Frontal cortex (tissue), 4 donors: ENCODE data around the gene XRN1. TPM values are rescaled to one million over a fixed set of nuclear protein-coding genes. Genes with fewer than 3 reads are reported as not detected.
A peak's percentile ranks its signal among the peaks of the same experiment; 100 is the strongest.
"Not testable (repeated sequence)": the region's sequence is repeated elsewhere in the genome, so short reads cannot be mapped to it uniquely, and the experiment has no call there.

Source experiments
- DNase-seq, 2 donors: peaks; one replicate each; pipeline ENCODE4 v3.0.0; 2012; ENCODE audit warnings: low spot score in 2 of 2
- FAIRE-seq: peaks from 2 replicates; lab custom pipeline; 2012; peaks lifted over from hg19 to GRCh38; lab: Jason Lieb, UNC
- total RNA-seq: library from RNA; depleted of rRNA; stranded (reverse); fragments of >200 nt; gene quantifications from one replicate; pipeline ENCODE4 v1.2.3, GENCODE V29; 2014
- donor health status: control.
- donor health status: control.
- donor health status: control.

XRN1 gene, protein sequence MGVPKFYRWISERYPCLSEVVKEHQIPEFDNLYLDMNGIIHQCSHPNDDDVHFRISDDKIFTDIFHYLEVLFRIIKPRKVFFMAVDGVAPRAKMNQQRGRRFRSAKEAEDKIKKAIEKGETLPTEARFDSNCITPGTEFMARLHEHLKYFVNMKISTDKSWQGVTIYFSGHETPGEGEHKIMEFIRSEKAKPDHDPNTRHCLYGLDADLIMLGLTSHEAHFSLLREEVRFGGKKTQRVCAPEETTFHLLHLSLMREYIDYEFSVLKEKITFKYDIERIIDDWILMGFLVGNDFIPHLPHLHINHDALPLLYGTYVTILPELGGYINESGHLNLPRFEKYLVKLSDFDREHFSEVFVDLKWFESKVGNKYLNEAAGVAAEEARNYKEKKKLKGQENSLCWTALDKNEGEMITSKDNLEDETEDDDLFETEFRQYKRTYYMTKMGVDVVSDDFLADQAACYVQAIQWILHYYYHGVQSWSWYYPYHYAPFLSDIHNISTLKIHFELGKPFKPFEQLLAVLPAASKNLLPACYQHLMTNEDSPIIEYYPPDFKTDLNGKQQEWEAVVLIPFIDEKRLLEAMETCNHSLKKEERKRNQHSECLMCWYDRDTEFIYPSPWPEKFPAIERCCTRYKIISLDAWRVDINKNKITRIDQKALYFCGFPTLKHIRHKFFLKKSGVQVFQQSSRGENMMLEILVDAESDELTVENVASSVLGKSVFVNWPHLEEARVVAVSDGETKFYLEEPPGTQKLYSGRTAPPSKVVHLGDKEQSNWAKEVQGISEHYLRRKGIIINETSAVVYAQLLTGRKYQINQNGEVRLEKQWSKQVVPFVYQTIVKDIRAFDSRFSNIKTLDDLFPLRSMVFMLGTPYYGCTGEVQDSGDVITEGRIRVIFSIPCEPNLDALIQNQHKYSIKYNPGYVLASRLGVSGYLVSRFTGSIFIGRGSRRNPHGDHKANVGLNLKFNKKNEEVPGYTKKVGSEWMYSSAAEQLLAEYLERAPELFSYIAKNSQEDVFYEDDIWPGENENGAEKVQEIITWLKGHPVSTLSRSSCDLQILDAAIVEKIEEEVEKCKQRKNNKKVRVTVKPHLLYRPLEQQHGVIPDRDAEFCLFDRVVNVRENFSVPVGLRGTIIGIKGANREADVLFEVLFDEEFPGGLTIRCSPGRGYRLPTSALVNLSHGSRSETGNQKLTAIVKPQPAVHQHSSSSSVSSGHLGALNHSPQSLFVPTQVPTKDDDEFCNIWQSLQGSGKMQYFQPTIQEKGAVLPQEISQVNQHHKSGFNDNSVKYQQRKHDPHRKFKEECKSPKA (N-terminal part only)
- 61.1 TPM for total RNA-seq

DNA sequence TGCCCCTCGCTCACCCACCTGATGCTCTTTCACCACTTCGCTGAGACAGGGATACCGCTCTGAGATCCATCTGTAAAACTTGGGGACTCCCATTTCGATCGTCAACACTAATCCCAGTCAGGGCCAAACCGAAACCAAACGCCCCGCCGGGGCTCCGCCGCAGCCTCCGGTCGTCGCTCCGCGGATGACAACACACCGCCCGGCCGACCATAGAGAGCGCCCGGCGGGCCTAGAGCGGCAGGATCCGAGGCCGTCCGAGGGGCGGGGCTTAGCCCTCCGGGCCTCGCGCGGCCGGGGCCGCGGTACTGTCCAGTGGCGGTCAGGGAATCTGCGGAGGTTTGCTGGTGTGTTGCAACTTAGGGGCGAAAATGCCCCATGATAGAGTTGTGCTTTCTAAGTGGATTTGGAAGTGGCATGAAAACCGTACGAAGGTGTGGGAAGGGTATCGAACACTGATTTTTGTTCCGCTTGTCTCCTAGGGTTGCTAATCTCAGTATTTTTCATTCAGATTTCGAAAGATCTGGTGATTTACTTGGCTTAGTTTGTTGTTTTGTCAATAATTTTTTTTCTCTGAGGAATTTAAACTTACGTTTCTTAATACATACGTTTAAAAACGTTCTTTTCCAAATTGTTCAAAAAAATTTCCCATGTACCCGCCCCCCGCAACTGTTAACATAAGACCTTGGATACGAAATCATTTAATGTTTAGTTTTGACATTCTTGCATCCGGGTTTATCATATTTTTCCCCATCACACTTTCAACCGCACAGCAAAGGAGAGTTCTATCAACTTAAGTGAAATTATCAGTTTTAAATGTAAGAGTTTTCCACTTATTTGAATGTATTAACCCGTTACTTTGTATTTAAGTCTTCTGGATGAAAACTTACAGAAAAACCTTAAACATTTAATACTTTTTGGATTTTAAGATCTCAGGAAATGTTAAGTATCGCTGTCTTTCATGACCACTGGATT, at the start of gene XRN1:
Gene XRN1 (minus strand): TSS at position 186 of the 972 bp plus-strand sequence. CDS start 93 bp downstream, at position 93.
- DNase-seq (peak; percentile 82 to 94), FAIRE-seq (no peak)

DNA sequence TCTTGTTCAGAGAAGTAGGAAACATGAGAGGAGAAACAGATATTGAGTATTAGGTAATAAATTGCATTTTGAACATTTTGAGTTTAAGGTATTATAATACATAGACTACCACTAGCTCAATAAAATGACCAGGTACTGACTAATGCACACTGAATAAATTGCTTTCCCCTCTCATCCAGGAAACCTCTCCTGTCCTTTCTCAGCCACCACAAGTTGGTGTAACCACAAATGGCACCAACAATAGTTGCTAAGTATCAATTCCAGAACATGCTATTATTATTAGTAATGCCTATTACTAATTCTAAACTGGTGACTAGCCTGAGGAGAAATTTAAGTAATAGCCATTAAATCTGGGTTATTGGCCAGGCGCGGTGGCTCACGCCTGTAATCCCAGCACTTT, 47.3 kb upstream of the XRN1 start:
- FAIRE-seq (no peak), DNase-seq (no peak)

DNA sequence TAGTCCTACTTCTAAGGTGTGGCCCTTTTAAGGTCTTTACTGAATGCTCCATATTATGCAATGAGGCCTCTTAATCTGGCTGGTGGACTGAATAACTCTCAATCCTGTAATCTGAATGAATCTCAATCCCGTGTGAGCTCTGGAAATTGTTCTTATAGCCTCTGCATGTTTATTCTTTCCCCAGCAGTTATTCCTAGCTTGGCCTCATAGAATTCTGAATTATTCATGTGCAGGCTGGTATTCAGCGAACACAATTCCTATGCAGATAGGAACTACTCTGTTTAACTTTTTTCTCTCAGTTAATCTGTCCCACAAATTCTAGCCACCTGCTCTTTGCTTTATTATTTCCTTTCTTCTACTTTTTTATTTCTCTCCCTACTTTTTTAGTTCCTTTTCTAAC, 44.3 kb upstream of the XRN1 start:
- DNase-seq (no peak), FAIRE-seq (no peak)

DNA sequence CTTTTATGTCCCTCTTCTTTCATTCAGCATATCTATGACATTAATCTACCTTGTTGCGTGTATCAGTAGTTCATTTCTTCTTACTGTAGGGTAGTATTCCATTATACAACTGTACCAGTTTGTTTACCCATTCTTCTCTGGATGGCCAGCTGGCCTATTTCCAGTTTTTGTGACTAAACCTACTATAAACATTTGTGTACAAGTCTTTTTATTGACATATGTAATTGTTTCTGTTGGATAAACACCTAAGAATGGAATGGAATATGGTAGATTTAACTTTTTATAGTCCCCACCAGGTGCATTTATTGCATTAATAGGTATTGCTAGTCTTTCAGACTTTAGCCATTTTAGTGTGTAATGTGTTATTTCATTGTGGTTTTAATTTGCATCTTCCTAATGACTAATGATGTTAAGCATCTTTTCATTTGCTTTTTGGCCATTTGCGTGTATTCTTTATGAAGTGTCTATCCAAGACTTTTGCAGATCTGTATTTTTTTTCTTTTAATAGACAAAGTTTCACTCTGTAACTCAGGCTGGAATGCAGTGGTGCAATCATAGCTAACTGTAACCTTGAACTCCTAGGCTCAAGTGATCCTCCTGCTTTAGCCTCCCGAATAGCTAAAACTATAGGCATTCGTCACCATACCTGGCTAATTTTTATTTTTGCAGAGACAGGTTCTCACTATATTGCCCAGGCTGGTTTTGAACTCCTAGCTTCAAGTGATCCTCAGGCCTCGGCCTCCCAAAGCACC, 41.9 kb upstream of the XRN1 start:
- no peak for FAIRE-seq

DNA sequence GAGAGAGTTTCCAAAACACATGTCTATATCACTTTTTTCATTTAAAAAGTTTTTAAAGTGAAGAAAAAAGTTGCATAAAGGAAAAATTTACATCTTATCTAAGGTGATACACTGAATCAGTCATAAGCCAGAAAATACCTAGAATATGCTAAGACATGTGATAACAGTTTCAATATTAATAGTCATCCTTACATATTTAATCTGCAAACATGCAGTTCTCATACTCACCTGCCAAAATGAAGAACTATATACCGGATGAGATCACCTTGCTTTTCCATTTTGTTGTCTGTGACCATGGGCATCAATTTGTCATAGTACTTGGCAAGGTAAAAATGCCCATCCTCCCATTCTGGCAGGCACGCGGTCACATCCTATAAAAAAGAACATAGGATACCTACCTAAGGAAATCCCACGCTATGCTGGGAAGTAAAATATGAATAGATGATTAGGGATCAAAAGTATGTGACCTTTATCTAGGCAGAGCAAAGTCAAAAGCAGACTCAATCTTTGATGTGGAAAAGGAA, 37.1 kb upstream of the XRN1 start:
- FAIRE-seq, result no peak

More for the DNA sequence above, 41.9 kb upstream of the XRN1 start:
- no peak for DNase-seq

DNA sequence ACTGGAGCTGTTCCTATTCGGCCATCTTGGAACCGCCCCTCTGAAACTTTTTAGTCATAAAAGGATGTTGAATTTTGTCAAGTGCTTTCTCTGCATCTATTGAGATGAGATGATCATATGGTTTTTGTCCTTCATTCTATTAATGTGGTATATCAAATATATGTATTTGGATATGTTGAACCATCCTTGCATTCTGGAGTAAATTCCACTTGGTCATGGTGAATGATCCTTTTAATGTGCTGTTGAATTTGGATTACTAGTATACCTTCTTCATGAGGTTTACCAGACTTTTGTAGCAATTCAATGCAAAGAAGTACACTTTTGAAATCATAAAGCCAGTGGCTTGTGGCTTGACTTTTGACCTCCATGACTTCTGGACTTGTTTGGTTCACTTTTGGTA, 33.4 kb upstream of the XRN1 start:
- DNase-seq (no peak), FAIRE-seq (no peak)

More for the DNA sequence above, 37.1 kb upstream of the XRN1 start:
- no peak for DNase-seq

DNA sequence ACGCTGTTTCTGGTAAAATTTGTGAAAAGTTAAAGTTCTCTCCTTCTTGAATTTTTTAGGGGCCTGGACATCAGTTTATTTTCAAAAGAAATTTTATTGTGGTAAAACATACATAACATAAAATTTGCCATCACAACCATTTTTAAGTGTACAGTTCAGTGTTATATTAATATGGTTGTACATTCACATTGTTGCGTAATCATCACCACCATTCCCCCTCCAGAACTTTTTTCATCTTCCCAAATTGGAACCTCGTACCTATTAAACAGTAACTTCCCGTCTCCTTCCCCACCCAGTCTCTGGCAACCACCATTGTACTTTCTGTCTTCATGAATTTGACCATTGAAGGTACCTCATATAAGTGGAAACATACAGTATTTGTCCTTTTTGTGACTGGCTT, 23.0 kb upstream of the XRN1 start:
- DNase-seq, result no peak
- no peak for FAIRE-seq

DNA sequence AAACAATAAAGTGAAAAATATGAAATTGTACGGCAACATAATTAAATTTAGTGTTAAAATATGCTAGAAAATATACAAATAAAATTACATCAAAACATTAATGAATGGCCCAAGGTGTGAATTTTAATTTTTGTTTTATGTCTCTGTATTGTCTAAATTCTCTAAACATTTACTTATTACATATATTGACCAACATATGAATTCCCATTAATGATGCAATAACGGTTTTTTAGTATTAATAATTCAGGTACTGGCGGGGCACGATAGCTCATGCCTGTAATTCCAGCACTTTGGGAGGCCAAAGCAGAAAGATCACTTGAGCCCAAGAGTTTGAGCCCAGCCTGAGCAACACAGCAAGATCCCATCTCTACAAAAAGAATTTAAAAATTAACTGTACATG, 20.6 kb upstream of the XRN1 start:
- FAIRE-seq, result no peak
- DNase-seq, result no peak

DNA sequence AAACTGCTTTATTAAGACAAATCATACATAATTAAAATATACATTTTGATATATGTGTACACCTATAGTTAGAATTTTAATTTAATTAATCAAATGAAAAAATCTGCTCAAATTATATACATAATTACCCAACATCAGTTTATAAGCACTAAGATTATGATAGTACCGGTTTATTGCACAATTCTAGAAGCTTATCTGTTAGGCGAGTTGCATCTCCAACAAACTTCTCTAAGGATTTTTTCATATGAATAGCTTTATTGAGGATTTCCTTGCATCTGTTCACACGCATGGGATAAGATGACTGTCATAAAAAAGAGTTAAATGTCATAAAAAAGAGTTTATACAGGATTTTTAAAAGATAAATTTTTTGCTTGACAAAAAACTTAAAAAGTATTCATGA, 19.9 kb upstream of the XRN1 start:
- DNase-seq (no peak), FAIRE-seq (peak; percentile 55)

DNA sequence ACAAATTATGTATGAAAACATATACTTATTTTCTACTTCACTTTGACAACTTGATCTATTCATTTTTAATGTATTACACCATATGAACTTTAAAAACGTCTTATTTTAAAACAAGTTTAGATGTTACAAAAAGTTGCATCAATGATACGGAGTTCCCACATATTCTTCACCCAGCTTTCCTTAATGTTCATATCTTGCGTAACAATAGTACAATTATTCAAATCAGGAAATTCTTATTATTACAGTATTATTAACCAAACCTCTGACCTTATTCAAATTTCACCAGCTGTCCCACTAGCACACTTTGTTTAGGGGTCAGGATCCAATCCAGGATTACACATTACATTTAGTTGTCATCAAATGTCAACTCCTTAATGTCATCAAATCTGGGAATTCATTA, 12.9 kb upstream of the XRN1 start:
- FAIRE-seq (no peak), DNase-seq (no peak)

DNA sequence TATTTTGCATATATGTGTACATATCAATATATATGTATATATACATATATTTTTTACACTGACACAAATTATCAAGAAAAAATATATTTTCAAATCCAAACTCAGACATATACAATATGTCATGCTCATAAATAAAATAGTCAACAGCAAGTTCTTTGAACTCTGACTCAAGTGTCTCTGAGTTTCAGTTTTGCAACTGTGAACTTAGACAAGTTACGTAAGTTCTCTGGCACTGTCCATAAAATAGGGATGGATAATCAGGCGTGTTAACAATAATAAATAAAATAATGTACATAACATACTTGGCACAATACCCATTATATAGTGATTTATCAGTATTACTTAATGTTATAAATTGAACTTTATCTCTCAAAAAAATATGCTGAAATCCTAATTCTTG, 12.1 kb upstream of the XRN1 start:
- DNase-seq (no peak), FAIRE-seq (no peak)

DNA sequence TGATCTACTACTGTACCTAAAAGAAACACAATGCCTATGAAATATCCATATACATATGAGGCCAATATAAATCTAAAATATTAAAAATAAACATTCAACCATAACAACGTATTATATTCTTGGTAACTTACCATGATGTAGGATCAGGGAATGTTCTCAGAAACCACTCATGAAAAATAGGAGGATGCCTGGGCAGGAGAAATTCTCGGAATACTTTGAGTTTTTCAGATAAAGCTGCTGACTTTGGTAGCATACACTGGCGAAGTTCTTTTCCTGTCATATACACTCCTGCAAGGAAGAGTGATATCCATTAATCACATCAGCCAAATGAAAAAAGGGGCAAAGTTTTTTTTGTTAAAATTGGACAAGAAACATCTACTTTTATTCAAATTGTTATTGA, 11.3 kb upstream of the XRN1 start:
- DNase-seq (no peak), FAIRE-seq (no peak)

DNA sequence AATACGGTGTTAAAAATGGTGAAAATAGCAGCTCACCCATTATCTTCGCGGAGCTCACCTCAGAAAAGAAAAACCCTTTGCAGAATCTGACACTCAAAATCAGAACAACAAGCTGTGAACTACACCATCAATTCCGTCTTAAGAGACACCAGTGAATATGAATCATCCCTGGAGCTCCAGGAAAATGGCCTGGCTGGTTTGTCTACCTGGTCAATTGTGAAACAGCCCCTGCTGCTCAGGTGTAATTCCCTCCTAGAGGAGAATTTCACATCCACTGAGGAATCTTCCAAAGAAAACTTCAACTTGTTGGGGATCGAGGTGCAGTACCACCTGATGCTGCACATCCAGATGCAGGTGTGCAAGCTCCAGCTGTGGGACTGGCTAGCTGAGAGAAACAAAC, 3.0 kb upstream of the XRN1 start:
- no peak for DNase-seq
- FAIRE-seq, result no peak

DNA sequence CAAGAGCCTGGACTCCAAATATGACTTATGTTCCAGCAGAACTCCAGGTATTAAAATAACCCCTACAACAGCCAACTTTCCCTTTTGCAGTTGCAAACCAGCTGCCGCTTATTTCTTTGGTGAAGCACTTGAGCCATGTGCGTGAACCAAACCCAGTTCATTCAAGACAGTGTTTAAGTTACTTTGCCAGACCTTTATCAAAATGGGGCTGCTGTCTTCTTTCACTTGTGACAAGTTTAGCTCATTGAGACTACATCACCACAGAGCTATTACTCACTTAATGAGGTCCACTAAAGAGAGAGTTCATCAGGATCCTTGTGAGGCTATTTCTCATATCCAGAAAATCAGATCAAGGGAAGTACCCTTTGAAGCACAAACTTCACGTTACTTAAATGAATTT, 2.4 kb upstream of the XRN1 start:
- FAIRE-seq (no peak), DNase-seq (no peak)

DNA sequence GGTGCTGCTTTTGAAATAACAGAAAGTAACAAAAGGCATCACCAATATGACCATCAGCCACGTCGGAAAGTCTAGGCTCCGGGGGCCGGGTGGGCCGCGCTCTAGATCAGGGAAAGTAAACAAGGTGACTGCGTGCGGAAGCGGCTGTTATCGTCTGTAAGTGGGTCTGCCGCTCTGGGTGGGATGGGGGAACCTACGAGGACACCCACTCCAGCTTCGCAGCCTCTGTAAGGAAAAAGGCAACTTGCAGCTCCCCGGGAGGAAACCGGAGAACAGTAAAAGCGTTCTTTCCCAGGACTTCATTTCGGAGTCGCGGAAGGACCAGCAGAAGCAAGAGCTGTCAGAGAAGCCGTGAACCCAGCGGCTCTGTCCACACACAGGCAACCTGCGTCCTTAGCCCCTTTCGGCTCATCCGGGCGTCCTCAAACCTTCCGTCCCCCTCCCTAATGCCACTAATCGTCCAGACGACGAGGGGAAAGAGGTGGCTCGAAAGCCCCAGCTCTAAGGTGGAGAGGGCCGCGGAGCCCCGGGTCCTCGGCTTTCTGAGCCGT, 461 bp downstream of the XRN1 start:
- FAIRE-seq, result no peak
- DNase-seq, result peak; percentile 36 to 42

DNA sequence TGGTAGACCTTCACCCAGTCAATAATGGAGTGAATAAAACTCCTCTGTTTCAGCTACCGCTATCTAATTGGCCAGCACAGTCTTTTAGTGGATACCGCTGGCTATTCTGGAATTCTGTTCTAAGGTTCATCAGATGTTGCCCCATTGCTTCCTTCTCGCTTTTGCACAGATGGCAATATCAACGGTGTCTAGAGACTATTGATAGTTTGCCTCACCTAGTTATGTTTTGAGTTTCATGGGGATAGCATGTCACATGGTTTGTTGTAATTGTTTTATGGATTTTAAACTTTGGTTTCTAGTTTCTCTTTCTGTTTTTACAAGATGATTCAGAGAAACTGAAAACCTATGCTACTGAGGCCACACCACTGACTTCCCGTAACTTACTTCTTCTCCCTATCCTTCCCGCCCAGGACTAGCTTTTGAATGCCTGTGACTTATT, 2.0 kb downstream of the XRN1 start:
- DNase-seq (no peak), FAIRE-seq (no peak)

DNA sequence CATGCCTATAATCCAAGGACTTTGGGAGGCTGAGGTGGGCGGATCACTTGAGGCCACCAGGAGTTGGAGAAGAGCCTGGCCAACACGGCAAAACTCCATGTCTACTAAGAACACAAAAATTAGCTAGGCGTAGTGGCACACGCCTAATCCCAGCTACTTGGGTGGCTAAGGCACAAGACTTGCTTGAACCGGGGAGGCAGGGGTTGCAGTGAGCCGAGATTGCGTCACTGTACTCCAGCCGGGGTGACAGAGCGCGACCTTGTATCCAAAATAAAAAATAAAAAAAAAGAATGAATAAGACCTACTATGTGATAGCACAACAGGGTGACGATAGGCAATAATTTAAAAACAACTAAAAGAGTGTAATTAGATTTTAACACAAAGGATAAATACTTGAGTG, 3.5 kb downstream of the XRN1 start:
- FAIRE-seq (no peak), DNase-seq (no peak)

DNA sequence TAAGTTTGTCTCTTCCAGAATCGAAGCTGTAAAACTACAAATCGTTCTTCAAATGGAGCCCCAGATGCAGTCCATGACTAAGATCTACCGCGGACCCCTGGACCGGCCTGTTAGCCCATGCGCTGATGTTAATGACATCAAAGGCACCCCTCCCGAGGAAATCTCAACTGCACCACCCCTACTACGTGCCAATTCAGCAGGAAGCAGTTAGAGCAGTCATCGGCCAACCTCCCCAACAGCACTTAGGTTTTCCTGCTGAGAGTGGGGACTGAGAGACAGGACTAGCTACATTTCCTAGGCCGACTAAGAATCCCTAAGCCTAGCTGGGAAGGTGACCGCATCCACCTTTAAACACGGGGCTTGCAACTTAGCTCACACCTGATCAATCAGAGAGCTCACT, 4.8 kb downstream of the XRN1 start:
- FAIRE-seq, result not testable (repeated sequence)

More for the DNA sequence above, 4.8 kb downstream of the XRN1 start:
- DNase-seq, result not testable (repeated sequence)
